HG03558 (cell line): ENCODE results near the gene RPS27.
"Not testable (repeated sequence)": the region's sequence is repeated elsewhere in the genome, so short reads cannot be mapped to it uniquely, and the experiment has no call there.

Source experiments
- ATAC-seq: cut with Tn5 transposase; IDR thresholded peaks from one replicate; pipeline ENCODE4 v1.9.1; 2021; ENCODE audit warnings: moderate number of reproducible peaks; ENCODE audit not compliant: unreplicated experiment; ENCODE audit errors: extremely low read depth

The RPS27 gene

DNA sequence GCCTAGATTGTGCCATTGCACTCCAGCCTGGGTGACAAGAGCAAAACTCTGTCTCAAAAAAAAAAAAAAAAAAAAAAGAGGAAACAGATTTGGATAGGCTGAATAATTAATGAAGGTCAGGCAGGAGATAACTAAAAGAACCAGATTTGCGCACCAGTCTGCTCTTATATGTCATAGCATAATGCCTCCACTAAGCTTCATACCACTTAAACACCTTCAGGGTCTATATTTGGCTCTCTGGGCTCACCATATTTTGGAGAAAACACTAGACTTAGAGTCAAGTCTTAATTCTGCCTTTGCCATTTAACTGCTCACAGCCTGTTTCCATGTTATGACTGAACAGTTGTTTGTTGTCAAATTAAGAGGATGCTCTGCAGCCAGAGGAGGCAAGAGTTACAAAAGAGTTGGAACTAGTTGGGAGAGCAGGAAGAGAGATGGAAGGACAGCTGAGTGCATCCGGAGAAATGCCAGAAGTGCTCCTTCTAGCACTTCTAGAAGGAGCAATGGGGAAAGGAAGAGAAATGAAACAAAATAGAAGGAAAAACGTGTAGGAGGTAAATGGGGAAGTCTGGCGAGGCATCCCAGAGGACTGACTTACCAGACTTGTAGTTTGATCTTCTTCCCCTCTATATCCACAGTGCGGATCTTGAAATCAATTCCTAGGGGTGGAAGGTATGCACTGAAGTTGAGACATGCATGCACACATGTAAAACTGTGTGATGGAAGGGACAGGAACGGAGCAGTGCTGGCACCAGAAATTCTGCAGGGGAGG lies 6.3 kb upstream of the RPS27 start:
- ATAC-seq, result no peak

DNA sequence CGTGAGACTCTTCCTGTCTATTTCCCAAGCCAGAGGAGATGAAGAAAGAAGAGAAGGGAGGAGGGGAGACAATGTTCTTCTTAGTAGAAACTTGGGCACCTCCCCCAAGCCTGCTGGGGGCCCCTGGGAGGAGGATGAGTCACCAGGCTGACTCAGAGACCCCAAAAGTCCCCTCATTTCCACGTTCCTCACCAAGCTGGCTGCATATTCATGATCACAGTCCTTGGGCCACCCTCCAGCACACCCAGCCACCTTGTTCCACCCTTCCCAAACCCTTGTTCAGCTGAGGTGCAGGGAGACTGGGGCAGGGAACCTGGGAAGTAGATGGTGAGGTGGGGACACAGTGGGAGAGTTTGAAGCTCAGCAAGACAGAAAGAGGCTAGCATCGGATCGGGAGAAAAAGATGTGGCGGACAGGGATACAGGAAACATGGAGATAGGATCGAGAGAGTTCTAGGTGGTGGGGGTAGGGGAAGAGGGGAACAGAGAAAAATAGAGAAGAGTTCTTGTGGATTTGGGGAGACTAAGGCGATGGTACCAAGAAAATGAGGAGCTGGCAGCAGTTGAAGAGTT lies 5.1 kb upstream of the RPS27 start:
- ATAC-seq, result no peak

DNA sequence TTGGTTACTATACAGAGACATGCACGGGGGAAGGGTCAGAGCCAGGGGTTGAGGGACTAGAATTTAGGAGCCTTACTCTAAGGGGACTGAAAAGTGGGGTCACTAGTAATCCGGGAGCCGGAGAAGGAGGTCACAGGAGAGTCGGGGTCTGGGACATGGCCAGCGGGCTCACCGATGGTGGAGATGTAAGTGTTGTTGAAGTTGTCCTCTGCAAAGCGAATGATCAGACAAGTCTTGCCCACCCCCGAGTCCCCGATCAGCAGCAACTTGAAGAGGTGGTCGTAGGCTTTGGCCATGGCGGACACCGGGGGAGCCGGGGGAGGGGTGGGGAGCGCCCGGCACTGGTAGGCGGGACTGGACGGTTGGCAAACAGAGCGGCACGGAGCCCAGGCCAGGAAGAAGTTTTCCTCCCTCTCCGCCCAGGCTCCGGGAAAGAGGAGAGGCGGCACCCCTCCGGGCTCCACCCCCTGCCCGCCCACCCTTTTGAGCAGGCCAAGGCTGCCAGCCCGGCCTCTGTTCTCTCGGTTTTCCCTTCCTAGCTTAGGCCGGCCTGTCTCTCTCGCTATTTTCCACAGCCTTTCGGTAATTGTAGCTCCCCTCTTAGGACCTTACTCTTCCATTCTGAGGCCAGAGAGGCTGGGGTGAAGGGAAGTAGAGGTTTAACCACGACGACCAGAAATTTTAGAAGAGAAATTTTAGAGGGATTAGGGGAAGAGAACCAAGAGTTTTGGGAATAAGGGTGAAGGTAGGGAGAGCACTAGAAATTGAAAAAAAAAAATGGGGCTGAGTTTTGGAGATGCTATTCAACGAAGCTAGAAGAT lies 4.4 kb upstream of the RPS27 start, which contains the start of gene RAB13:
TSS of gene RAB13 (minus strand) at position 399 of the 821 bp plus-strand sequence. CDS start at position 296, 103 bp downstream.
- ATAC-seq, result no peak

DNA sequence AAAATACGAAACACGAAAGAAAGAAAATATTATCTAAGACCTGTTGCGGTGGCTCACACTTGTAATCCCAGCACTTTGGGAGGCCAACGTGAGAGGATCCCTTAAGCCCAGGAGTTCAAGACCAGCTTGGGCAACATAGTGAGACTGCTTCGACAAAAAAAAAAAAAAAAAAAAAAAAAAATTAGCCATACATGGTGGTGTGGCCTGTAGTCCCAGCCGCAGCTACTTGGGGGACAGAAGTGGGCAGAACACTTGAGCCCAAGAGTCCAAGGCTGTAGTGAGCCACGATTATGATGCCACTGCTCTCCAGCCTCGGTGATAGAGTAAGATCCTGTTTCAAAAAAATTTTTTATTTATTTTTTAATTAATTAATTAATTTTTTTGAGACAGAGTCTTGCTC lies 2.9 kb upstream of the RPS27 start:
- ATAC-seq, result no peak

DNA sequence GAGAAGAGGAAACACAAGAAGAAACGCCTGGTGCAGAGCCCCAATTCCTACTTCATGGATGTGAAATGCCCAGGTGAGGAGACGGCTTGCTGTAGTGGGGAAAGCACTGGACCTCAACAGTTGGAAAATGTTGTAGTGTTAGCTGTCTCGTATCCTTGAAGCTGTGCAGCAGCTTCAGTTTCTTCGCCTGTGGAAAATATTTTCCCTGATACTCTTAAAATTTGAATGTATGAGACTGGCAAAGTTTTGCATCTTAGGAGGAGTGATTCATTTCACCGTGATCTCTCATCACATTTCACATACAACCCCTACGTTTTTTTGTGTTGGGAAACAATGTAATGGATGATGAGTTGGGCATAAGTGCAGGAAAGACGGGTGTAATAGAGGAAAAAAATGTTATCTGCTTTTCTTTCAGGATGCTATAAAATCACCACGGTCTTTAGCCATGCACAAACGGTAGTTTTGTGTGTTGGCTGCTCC lies 629 bp downstream of the RPS27 start:
- no peak for ATAC-seq

- ATAC-seq, result no peak
Observed at GRCh38 chr1:153991806-153992205, 1.2 kb downstream of the RPS27 start.

GRCh38 chr1:153995202-153995601 lies 4.6 kb downstream of the RPS27 start:
- no peak for ATAC-seq

GRCh38 chr1:153995640-153996039 lies 5.1 kb downstream of the RPS27 start:
- no peak for ATAC-seq

DNA sequence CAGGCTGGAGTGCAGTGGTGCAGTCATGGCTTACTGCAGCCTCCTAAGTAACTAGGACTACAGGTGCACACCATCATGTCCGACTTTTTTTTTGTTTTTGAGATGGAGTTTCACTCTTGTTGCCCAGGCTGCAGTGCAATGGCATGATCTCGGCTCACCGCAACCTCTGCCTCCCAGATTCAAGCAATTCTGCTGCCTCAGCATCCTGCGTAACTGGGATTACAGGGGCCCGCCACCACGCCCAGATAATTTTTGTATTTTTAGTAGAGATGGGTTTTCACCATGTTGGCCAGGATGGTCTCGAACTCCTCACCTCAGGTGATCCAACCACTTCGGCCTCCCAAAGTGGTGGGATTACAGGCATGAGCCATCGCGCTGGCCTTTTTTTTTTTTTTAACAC lies 6.3 kb downstream of the RPS27 start:
- not testable (repeated sequence) for ATAC-seq

DNA sequence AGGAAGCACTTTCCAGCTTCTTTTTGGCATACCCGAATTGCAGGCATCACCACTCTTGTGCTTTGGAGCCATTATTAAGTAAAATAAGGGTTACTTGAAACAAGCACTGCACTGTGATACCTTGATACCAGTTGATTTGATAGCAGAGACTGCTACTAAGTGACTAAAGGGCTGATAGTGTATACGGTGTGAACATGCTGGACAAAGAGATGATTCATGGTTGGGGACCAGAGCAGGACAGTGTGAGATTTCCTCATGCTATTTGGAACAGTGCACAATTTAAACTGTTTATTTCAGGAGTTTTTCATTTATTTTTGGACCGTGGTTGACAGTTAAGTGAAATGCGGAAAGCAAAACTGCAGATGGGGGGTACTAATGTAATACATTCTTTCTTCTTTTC lies 9.9 kb downstream of the RPS27 start:
- ATAC-seq, result no peak

- ATAC-seq, result no peak
Observed at GRCh38 chr1:154006136-154006535, 15.6 kb downstream of the RPS27 start.

GRCh38 chr1:154012129-154012528 lies 21.6 kb downstream of the RPS27 start:
- ATAC-seq, result no peak

DNA sequence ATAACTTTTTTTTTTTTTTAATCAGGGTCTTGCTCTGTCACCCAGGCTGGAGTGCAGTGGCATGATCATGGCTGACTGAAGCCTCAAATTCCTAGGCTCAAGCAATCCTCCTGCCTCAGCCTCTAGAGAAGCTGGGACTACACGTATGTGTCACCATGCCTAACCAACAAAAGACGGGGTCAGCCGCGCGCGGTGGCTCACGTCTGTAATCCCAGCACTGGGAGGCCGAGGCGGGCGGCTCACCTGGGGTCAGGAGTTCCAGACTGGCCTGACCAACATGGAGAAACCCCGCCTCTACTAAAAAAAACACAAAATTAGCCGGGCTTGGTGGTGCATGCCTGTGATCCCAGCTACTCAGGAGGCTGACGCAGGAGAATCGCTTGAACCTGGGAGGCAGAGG lies 22.0 kb downstream of the RPS27 start:
- ATAC-seq, result not testable (repeated sequence)

DNA sequence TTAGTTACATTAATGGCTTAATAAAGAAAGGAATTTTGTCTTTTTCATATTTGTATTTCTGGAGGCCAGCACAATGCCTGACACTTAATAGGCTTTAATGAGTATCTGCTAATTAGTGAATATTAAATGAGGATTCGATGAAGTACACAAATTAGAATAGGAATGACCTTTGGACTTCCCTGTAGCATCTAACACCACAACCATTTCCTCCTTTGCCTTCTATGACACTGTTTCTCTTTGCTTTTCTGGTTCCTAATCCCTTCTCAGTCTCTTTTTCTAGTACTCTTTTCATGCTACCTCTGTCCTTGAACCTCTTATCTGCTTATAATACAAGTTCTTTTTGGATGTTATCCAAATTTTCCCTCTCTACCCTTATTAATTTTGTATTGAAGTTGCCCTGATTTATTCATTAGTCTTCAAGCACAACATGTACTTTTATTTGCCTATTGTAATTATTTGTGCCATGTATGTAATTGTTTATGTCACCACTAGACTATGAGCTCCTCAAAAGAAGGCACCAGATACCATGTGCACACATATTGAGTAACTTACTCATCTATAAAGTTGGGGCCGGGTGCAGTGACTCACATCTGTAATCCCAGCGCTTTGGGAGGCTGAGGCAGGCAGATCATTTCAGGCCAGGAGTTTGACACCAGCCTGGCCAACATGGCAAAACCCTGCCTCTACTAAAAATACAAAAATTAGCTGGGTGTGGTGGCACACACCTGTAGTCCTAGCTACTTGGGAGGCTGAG lies 23.8 kb downstream of the RPS27 start:
- ATAC-seq, result no peak

DNA sequence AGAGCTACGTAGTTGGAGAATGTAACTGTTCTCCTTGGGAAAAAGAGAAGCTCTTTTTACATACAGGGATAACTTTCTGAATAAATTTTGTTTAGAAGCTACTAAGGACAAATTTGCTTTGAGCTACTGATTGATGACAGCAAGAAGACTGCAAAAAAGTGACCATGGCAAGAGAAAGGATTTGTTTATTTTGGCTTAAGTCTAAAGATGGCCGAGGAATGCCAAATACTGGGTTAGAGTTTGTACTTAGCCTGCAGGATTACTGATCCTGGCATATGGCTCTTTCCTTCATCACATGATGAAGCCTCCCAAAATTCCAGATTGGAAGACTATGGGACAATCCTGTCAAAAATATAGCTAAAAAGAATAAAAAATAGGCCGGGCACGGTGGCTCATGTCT lies 28.7 kb downstream of the RPS27 start:
- ATAC-seq, result no peak

DNA sequence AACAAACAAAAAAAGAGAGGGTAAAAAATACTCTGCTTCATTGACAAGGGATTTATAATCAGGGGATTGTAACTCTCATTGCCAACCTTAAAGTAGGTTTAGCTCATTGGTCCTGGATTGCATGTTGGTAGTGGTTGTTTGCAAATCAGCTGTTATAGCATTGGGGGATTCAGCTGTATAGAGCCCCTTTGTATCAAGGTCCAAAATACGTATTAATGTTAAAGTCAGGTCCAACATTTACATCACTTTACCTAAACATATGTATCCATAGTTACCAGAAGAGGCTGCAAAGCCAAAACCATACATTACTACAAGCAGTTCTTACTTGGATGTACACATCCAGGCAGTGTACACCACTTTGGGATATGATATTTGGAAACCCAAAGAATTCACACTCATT lies 29.4 kb downstream of the RPS27 start:
- ATAC-seq, result no peak

DNA sequence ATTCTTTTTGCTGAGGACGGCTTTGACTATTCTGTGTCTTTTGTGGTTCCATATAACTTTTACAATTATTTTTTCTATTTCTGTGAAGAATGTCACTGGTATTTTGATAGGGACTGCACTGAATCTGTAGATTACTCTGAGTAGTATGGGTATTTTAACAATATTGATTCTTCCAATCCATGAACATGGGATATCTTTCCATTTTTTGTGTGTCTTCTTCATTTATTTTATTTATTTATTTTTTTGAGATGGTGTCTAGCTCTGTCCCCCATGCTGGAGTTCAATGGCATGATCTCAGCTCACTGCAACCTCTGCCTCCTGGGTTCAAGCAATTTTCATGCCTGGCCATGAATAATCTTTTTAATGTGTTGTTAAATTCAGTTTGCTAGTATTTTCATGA lies 43.1 kb downstream of the RPS27 start:
- ATAC-seq, result not testable (repeated sequence)
